ENCODE results near the gene GLRX3. TPM values are rescaled to one million over a fixed set of nuclear protein-coding genes. Genes with fewer than 3 reads are reported as not detected.

Gene GLRX3
- polyA plus RNA-seq, 1 of the 3 experiments (the other 2 are of a cell fraction) = 93.8 TPM

GRCh38 chr10:130188195-130189175 is 52.3 kb downstream of the GLRX3 start:
- H3K9ac ChIP-seq = no peak overlapping the region
- TF ChIP-seq, protein P1, sequence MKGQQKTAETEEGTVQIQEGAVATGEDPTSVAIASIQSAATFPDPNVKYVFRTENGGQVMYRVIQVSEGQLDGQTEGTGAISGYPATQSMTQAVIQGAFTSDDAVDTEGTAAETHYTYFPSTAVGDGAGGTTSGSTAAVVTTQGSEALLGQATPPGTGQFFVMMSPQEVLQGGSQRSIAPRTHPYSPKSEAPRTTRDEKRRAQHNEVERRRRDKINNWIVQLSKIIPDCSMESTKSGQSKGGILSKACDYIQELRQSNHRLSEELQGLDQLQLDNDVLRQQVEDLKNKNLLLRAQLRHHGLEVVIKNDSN (IDR thresholded peaks at IDR 0.05; ENCODE audit: borderline replicate concordance, low read depth) = no peak
- TF ChIP-seq TCF12 (IDR thresholded peaks at IDR 0.05) = no peak
- TF ChIP-seq YY1 (IDR thresholded peaks at IDR 0.05; ENCODE audit: low read depth) = no peak
- no peak for TF ChIP-seq JUND (IDR thresholded peaks at IDR 0.05)
- no peak for TF ChIP-seq EP300 (IDR thresholded peaks at IDR 0.05; ENCODE audit: borderline replicate concordance in 1 of 2, low read depth in 1 of 2, low read length in 1 of 2)
- no peak for TF ChIP-seq SMC3 (IDR thresholded peaks at IDR 0.05; ENCODE audit: low read depth, low read length)
- no peak for TF ChIP-seq FOSL2 (IDR thresholded peaks at IDR 0.05; ENCODE audit: borderline replicate concordance, low read depth)
- no peak for TF ChIP-seq RFX5 (IDR thresholded peaks at IDR 0.05; ENCODE audit: low read length)
- TF ChIP-seq NRF1 (IDR thresholded peaks at IDR 0.05; ENCODE audit: low read depth, low read length) = no peak
- TF ChIP-seq, protein P2, sequence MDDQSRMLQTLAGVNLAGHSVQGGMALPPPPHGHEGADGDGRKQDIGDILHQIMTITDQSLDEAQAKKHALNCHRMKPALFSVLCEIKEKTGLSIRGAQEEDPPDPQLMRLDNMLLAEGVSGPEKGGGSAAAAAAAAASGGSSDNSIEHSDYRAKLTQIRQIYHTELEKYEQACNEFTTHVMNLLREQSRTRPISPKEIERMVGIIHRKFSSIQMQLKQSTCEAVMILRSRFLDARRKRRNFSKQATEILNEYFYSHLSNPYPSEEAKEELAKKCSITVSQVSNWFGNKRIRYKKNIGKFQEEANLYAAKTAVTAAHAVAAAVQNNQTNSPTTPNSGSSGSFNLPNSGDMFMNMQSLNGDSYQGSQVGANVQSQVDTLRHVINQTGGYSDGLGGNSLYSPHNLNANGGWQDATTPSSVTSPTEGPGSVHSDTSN (IDR thresholded peaks at IDR 0.05) = no peak
- no peak for TF ChIP-seq EZH2phosphoT487 (IDR thresholded peaks at IDR 0.05; ENCODE audit: borderline replicate concordance, low read depth)
- no peak for TF ChIP-seq ELF1 (IDR thresholded peaks at IDR 0.05)
- no peak for TF ChIP-seq CHD2 (IDR thresholded peaks at IDR 0.05; ENCODE audit: low read length, partially characterized antibody)
- no peak for TF ChIP-seq RCOR1 (IDR thresholded peaks at IDR 0.05; ENCODE audit: low read length)
- TF ChIP-seq USF2 (IDR thresholded peaks at IDR 0.05; ENCODE audit: borderline replicate concordance, low read depth, low read length) = no peak
- no peak for TF ChIP-seq MXI1 (IDR thresholded peaks at IDR 0.05; ENCODE audit: low read depth, low read length)
- TF ChIP-seq TEAD4 (IDR thresholded peaks at IDR 0.05; ENCODE audit: borderline replicate concordance, insufficient read depth) = no peak
- H3K27ac ChIP-seq (ENCODE audit: low read depth in 2 of 2, low read length in 1 of 2) = no peak overlapping the region
- peaks cover 0 to 7% of the 10 kb centered on the region in 2 experiments; a peak in 1 of 4 replicates for H3K4me1 ChIP-seq (ENCODE audit: control insufficient read depth in 1 of 2, insufficient read depth in 2 of 2, low read depth in 1 of 2, low read length in 1 of 2)
- WGBS (ENCODE audit: low lambda C conversion rate) = 95% methylated on average over 18 of the region's 28 CpGs
- no peaks in the 10 kb centered on the region for H3K9me2 ChIP-seq
- H3K27me3 ChIP-seq (ENCODE audit: insufficient read depth) = no peaks in the 10 kb centered on the region
- no peaks in the 10 kb centered on the region for H3K9me3 ChIP-seq
- H2AFZ ChIP-seq (ENCODE audit: low read depth) = no peak overlapping the region
- no peaks in the 10 kb centered on the region for H3K79me2 ChIP-seq (ENCODE audit: insufficient read depth)
- H3K4me3 ChIP-seq (ENCODE audit: low read depth in 2 of 2, low read length in 1 of 2) = no peak overlapping the region
- H3K4me2 ChIP-seq = no peak overlapping the region
- H3K36me3 ChIP-seq (replicated peaks in 1 of 2; ENCODE audit: control insufficient read depth in 1 of 2, insufficient read depth in 2 of 2, low read length in 1 of 2) = peaks cover 21 to 27% of the 10 kb centered on the region in 2 experiments
- DNase-seq = no peak
- CTCF ChIA-PET = interaction anchor here (1.0 to 2.7 kb wide), 16 partner anchors 10 to 1689 kb away, joined by 3 to 35 read pairs (median 4); no protein-coding TSS in a partner anchor
- no peaks in the 10 kb centered on the region for H4K20me1 ChIP-seq (ENCODE audit: insufficient read depth)
- POLR2A ChIA-PET = no interaction called here
- no peaks in the 10 kb centered on the region for H3F3A ChIP-seq (replicated peaks; ENCODE audit: insufficient read depth)
